NCI-H2227 (cell line): Measurements from ENCODE around the gene OGA.

Experiments
- DNase-seq: peaks from one replicate; lab custom pipeline; 2025; ENCODE audit not compliant: unreplicated experiment; lab: John Stamatoyannopoulos, UW

OGA gene

DNA sequence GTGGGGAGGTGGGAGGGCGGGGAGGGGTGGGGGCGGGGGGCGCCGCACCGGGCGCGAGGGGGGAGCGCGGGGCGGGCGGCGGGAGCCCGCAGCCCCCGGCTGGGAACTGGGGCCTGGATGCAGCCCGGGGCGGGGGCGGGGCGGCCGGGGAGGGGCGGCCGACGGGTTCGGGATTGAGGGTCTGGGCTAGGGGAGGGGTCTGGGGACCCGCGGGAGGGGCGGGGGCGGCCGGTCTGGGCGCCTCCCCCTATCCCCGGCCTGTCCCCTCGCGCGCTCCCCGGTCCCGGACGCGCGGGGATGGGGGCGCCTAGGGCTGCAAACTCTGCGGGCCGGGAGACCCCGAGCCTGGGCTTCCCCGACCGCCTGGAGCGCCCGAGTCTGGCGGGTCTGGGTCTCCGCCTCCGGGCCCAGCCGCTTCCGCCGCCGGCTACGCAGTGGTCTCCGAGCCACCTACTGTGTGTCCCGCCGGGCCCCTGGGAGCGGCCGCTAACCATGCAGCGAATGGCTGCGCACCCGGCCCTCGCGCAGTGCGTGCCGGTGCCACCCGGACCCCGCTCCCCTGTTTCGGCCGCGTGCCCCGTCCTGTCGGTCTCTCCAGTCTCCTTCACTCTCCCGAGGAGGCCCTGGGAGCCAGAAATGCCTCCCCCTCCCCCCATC, 42.0 kb downstream of the OGA start:
- no peak for DNase-seq

DNA sequence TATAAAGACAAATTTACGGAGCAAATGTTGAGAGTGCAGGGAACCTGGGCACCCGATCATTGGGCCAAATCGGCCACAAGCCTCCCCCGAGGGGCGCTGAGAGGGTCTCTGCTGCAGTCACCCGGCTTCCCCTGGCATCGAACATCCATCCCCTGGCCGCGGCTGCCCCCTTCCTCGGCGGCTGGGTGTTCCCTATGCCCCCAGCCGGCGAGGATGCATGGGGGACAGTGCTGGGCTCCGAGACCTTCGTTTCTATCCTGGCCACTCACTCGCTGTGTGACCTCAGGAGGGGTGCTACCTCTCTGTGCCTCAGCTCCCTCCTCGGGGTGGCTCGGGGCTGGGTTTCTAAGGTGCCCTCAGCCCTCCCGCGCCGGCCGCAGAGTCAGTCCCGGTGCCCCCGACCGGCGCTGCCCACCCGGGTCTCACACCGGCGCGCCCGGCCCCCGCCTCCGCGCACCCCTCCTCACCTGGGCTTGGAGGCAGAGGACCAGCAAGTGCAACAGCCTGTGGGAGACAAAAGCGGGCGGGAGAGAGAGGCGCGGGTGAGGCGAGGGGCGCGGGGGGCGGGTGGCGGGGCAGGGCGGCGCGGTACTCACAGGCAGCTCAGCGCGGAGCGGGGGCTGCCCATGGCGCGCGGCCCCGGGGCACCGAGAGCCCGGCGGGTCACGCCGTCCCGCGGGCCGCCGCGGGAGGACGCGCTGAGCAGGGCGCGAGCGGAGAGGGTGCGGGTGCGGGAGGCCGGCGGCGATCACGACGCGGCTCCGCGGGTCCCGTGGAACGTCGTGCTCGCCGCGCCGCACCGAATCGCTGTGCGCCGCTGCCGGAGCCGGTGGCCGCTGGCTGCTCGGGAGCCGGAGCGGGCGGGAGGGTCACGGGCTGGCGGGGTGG, 42.7 kb downstream of the OGA start, which contains the start of gene FGF8:
FGF8 (minus strand) TSS at position 842 of the 888 bp plus-strand sequence; CDS start at position 628, 214 bp downstream.
- DNase-seq = no peak

DNA sequence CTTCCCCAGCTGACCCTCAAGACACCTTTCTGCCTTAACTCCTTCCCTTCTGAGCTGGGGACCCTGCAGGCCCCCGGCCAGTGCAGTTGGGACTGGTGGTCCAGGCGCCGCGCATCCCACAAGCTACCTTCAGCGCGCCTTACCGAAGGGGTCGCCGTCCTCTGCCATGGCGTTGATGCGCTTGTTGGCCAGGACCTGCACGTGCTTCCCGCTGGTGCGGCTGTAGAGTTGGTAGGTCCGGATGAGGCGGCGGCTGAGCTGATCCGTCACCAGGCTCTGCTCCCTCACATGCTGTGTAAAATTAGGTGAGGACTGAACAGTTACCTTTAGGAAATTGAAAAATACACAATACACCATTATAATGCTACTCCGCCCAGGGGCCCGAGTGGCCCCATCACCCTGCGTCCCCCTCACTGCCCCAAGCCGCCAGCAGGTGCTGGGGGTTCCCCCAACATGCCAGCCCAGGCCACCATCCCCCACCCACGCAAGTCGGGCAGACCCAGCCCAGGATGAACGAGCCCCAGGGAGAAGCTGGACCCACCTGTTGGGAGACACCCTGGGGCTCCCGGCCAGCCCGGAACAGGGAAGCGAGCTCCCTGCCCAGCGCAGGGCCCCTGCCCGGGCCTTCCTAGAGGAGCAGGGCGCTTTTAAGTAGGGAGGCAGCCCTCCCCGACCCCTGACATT, 43.5 kb downstream of the OGA start:
- DNase-seq = no peak

DNA sequence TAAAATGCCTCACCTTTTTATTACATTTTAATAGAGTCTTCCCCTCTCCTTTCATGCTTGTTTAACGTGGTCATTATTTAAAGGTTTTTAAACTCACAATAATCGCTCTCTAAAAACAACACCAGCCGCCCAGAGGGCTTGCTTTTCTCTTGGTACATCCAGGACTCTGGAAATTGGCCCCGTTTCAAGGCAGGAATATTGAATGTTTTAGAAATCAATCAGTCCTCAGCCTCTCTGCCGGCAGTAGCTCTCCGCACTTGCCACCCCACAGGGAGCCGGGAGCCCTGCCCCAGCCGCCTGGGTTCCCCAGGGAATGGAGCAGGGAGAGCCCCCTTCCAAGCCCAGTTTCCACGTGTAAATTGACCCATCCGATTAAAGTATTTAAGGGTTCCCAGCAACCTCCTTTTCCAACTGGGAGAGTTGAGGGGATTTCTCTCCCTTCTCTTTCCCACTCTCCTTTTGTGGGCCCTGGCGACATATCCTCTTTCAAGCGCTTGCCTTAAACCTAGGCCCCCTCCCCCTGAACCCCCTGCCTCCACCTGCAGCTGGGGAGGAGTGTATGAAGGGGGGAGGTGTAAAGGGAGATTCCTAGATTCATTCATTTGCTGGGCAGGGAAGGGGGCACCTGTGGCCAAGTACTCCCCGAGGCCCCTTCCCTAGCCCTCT, 44.2 kb downstream of the OGA start:
- DNase-seq = no peak

DNA sequence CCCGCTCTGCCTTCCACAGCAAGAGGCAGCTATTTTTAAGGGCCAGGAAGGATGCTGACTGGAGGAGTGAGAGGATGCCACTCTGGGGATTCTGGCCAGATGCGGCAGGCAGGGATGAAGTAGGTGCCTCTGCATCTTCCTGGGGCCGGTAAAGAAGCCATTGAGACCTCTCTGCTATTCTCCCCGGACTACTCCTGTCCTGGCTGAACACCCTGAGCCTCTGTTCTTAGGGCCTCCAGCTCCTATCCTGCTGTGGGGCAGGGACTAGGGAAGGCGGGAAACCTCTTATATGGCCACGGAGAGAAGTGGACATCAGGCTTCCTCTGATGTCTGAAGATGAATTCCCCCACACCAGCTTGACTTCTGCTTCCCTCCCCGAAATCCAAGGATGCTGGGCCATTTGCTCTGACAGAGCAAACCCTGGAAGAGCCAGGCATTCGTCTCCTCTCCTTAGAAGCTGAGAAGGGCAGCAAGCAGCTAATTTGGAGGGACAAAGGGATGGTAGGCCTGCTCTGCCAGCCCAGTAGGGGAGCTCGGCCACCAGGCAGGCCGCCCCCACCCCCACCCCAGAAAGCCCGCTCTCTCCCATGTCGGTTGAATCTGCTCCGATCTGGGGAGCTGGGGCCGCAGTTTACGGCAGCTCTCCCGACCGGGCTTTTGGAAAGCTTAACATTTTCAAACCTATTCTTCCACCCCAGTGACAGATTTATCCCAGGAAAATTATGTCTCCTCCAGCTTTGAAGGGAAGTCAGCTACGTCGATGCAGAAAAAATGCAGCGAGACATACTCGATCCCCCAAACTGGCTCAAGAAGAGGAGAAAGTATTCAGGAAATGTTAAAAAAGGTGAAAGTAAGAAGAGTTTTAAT, 45.1 kb downstream of the OGA start:
- DNase-seq = no peak

DNA sequence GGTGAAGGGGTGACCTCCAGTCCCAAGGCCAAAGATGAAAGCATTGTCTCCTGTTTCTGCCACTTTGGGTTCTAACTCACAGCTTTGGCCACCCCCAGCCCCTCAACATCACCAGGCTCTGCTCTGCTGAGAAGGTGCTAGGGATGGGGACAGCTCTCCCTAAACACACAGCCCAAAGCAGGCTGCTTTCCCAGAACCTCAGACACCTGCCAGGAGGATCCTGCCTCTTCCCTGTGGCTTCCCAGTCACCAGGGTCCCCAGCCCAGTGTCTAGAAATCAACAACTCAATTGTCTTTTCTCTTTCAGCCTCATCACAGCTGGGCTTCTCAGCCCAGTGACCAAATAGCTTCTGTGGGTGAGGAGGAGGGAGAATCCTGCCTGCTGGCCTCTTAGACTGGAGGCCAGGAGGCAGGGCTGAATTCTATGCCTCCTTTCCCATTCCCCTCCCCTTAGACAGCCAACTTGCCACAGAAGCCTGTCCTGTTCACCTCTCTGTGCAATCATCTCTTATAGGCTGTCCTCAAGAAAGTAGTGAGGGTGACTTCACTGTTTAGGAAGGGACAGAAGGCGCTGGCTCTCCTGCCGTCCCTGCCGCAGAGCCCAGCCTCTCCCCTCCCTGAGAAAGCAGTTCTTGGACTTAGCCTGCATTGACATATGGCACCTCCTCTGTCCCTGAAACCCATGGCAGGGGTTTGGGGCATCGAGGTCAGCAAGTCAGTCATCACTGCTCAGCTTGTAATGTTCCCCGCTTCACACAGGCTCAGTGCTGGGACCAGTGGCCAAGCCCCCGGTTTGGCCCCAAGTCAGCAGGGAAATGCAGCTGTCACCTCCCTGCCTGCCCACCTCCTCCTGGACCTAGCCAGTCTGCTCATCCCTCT, 46.0 kb downstream of the OGA start:
- DNase-seq = no peak

DNA sequence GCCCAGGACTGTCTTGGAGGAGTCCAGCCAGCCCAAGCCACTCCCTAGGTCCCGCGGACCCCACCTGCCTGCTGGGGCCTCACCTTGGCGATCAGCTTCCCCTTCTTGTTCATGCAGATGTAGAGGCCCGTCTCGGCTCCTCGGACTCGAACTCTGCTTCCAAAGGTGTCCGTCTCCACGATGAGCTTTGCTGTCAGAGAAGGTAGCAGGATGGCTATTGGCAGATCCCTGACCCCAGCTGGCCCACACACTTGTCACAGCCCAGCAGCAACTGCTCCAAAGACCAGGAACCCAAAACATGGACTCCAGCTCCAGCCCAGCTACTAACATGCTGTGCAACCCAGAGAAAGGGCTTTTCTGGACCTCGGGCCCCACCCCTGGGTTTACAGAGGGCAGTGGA, 46.9 kb downstream of the OGA start:
- DNase-seq = no peak

DNA sequence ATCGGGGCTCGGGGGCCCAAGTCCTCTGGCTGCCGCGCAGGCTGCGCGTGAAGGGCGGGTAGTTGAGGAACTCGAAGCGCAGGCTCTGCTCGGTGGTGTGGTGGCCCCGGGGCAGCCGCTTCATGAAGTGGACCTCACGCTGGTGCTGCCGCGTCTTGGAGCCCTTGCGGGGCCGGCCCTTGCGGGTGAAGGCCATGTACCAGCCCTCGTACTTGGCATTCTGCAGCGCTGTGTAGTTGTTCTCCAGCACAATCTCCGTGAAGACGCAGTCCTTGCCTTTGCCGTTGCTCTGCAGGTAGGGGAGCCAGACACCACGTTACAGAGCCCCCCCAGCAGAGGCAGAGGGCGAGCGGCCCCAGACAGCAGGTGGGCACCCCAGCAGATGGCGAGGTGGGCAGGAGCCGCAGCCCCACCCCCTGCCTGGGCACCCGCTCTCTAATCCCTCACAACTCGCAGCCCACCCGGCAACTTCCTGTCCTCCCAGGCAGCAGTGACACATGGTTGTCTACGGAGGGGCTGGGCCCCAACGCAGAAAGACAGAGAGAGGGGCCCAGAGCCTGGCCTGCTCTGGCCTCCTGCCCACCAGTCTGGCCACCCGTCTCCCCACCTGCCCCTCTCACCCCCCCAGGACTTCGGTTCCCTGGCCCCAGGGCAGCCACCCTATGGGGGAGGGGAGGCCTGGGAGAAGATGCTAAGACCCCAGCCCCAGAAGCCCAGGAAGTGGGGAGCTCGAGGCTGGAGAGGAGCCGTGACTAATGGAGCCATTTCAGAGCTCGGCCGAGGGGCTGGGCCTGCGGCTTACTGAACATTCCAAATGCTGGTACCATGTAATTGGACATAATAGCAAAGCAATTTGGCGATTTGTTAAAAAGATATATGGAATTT, 47.7 kb downstream of the OGA start:
- DNase-seq = no peak

DNA sequence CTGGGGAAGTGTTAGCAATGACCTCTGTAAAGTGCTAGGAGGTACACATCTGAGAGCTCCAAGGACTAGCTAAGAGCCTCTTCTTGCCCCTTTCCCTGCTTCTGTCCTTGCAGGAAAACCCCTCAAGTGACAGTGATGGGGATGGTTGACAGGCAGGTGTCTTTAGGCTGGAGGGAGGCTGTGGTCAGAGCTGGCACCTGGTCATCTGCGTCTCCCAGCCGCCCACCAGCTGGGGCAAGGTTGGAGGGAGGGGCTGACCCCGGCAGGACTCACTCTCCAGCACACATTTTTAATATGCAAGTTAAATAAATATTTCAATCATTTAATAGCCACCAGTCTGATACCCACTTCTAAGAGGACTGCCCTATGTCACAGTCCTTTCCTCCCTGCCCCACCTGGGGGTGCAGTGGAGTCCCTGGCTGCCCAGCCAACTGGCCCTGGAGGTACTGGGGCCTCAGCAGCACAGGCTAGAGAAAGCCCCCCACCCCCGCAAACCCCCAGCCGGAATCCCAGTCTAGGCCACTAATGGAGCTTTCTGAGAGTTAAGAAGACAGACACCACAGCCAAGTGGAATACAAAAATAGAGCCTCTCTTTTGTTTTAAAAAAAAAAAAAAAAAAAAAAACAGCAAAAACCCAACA, 48.6 kb downstream of the OGA start:
- DNase-seq = no peak

DNA sequence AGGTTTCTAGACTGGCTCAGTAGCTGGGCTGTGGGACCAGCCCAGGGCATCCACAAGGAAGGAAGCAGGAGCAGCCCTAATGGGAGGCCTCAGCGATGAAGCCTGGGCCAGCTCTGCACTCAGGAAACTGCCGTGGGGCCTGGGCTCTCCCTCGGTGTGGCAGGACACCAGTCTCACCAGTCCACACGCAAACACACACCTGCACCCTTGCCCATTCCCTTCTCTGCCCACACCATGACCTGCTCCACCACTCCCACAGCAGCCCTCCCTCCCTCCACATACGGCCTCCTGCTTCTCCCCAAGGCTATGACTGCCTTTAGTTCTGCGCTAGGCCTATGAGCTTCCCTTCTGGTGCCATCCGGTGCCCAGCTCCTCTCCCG, 49.5 kb downstream of the OGA start:
- DNase-seq = no peak

DNA sequence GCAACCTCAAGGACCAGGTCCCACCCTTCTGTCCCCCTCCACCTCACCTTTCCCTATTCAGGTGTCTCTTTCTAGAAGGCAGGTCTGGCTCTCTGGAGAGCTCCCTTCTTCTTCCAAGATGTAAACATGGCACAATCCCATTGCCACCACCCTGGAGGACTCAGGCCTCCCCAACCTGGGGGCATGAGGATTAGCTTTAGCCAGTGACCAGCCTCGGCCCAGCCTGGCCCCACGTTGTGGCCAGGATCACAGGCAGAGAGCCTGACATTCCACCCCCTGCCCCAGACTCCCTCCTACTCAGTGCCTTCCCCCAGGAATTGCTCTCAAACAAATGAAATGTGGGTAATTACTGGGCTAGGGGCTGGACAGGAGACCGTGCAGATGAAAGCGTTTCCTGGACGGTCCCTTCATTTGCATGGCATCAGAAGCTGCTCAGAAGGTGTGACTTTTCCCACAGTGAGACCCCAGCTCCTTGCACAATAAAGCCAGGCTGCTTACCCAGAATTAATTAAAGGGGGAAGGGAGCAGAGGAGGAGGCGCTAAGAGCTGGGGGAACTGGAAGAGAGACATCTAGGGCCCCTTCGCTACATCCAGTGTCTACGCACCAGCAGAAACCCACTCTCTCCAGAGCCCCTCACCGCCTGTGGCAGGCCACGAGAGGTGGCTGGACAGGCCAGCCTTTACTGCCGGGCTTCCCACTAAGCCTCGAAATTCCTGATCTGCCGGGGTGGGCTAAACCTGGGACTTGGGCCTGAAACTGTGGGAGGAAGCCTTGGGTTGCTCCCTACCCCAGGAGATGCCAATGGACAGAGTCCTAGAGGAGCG, 50.1 kb downstream of the OGA start:
- DNase-seq = no peak

DNA sequence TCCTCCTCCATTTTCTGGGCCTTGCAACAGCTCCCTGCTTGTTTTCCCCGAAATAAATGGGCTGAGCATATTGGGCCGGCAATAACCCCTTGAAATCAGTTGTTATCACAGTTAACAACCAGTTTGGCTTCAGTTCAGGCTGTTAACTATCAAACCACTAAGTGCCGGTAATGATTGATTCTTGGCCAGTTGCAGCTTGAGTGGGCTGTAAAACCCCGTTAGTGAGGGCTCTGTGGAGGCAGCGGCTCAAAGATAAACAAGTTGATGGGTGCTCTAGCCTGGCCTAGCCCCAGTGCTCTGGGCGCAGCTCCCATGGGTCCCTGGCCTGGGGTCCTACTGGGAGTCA, 50.7 kb downstream of the OGA start:
- peak; percentile 10 for DNase-seq

DNA sequence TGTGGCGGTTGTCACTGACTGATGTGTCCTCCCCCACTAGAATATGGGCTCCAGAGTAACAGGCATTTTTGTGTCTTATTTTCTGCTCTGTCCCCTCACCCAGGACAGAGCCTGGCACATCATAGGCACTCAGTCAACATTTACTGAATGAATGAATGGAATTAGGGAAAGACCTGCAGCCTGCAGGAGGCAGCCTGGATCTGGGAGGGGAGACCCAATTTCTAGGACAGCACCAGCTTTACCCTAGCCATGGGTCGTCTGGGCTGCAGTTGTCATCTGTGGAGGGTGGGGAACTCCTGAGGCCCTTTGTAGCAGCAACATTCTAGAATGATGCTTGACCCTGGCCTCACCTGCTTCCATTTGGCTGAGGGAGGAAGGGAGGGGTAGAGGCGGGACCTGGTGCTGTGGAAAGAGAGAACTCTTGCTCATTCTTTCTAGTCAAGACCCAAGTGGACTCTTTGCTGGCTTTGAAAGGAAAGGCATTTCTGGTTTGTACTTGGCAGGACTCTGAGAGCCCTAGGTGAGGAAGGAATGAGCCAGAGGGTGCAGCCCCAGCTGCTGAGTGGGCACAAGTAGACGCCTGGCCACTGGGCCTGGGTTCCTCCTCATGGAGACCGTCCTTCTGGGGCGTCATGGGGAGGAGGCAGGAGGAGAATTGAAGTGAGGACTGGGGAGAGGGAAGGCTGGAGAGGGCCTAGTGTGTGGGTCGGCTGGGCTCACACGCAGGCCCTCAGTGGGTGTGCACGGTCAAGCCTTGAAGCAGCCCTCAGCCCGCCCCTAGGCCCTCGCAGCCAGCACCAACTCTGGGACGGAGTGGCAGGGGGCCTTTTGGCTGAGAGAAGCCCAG, 51.3 kb downstream of the OGA start:
- DNase-seq = no peak

DNA sequence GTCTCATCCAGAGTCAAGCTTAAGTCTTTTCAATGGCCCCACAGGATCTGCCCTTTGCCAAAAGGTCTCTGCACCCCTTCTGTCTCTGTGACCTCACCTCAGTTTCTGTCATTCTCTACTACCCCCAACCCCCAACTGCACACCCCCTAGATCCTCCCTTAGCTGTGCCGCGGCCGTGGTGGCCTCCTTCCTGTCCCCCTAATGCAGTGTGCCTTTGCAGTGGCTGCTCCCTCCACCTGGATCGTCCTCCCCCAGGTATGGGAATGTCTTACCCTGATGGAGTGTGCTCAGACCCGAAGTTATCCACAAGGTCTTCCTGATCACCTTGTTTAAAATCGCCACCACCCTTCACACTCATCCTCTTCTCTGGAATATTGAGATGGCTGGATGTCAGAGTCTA, 51.9 kb downstream of the OGA start:
- no peak for DNase-seq

DNA sequence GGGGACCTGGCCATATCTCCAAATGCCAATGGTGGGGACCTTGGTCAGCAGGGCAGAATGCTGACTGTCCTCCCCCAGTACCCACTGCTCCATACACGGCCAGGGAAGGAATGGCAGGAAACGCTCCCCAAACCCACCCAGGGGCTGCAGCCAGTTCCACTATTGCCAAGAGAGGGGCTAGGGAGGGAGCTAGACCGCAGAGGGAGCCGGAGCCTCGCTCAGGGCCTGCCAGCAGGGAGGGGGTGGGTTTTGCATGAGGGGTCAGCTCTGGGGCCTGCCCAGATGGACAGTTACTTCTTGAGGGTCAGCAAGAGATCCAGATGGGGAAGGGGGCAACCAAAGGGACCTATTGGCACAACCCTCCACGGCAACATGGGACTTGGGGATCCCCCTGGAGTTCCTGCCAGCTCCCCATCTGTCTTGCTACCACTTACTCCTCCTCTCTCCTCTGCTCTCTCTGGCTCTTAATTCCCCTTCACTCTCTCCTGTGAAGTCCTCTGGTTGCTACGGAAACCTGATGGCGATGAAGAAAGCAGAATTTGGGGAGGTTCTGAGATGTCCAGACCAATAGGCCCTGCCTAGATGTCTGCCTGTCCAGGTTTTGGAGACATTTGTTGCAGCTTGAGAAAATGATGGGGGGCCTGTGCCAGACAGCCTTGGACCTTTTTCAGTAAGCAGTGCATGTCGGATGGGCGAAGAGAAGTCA, 55.0 kb downstream of the OGA start:
- DNase-seq = no peak

DNA sequence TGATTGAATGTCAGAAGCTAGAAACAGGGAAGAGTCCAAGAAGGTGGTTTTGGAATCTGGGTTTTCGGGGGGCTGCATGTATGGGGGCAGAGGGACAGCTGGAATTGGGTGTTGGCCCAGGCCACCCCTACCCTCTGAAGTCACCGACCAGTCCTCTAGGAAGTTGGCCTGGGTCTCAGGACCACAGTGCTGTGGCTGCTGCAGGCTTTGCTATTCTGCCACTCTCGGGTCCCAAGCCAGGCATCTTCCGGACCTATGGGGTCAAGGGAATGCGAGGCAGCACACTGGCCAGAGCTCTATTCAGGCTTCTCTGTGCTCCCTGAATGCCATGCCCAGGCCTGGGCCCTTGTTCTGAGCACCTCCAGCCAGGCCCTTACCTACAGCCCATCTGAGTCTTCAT, 55.5 kb downstream of the OGA start:
- no peak for DNase-seq
